ENCODE results near the gene PNMA6F. TPM values are rescaled to one million over a fixed set of nuclear protein-coding genes. Genes with fewer than 3 reads are reported as not detected.

The PNMA6F gene
- total RNA-seq, 1 experiment from 2014 or later, result not detected

DNA sequence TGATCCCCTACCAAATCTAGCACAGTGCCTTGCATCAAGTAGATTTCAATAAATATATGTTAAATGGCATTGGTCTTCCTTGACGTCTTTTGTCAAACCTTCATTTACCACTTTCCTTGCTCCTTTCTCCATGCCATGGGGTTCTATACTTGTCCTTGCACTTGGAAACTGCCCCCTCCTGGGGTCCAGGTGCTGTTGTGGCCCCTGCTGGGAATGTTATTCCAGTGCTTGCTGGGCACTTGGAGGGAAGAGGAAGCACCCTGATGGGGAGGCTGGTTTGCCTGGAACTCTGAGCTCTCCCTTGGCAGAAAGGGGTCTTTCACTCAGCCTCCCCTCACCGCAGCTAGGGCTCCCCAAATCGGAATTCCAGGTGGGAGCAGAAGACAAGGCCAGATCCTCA is 31.3 kb upstream of the PNMA6F start:
- ChIA-PET POLR2A (ENCODE audit: low non-redundant PET) (no interaction called here), CTCF (no interaction called here)
- Histone ChIP-seq H3K9me3 (ENCODE audit: low read depth, low read length, poor library complexity, severe bottlenecking) (no peaks in the 10 kb centered on the region), H3K4me3 (ENCODE audit: low read depth, low read length, poor library complexity, severe bottlenecking) (no peak overlapping the region), H3K4me1 (ENCODE audit: insufficient read depth, low read length, poor library complexity, severe bottlenecking) (no peaks in the 10 kb centered on the region), H3K27me3 (replicated peaks; ENCODE audit: insufficient read depth, low read depth, low read length, poor library complexity) (no peaks in the 10 kb centered on the region), H3K27ac (ENCODE audit: low read depth, low read length, poor library complexity, severe bottlenecking) (no peak overlapping the region), H3K36me3 (ENCODE audit: insufficient read depth, low read length, poor library complexity, severe bottlenecking) (peaks cover 5% of the 10 kb centered on the region)
- TF ChIP-seq EZH2 (IDR thresholded peaks at IDR 0.05; ENCODE audit: borderline replicate concordance, low read depth, low read length, poor library complexity, severe bottlenecking), result no peak
- TF ChIP-seq, protein P1, sequence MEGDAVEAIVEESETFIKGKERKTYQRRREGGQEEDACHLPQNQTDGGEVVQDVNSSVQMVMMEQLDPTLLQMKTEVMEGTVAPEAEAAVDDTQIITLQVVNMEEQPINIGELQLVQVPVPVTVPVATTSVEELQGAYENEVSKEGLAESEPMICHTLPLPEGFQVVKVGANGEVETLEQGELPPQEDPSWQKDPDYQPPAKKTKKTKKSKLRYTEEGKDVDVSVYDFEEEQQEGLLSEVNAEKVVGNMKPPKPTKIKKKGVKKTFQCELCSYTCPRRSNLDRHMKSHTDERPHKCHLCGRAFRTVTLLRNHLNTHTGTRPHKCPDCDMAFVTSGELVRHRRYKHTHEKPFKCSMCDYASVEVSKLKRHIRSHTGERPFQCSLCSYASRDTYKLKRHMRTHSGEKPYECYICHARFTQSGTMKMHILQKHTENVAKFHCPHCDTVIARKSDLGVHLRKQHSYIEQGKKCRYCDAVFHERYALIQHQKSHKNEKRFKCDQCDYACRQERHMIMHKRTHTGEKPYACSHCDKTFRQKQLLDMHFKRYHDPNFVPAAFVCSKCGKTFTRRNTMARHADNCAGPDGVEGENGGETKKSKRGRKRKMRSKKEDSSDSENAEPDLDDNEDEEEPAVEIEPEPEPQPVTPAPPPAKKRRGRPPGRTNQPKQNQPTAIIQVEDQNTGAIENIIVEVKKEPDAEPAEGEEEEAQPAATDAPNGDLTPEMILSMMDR (conservative IDR thresholded peaks at IDR 0.05; ENCODE audit: low read depth, low read length), result no peak
- intact Hi-C loops (cut with micrococcal nuclease; ENCODE audit: unreplicated experiment), result no loop called here
- BruUV-seq (replicated peaks), result no TSS peak
- no peak for DNase-seq (ENCODE audit: low spot score)

DNA sequence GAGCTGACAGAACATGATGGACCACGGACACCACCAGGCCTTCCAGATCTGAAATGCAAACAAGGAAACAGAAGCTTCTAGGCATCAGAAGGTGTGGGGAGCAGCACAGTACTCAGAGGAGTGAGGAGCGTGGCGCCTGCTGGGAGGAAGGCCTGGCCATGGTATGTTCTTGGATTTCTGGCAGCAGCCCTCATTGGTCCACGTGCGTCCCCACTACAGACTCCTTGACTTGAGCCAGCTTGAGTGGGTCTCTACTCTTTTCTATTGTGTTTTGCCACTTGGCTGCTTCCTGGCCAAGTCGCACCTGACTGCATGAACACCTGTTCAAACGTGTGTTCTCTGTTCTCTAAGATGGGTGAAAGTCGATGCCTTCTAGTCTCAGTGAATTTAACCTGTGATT is 30.4 kb upstream of the PNMA6F start:
- no peak for TF ChIP-seq EZH2 (IDR thresholded peaks at IDR 0.05; ENCODE audit: borderline replicate concordance, low read depth, low read length, poor library complexity, severe bottlenecking)
- TF ChIP-seq, protein P1 (conservative IDR thresholded peaks at IDR 0.05; ENCODE audit: low read depth, low read length), result no peak
- CTCF ChIA-PET, result no interaction called here
- BruUV-seq (replicated peaks), result no TSS peak
- DNase-seq (ENCODE audit: low spot score), result no peak
- Histone ChIP-seq H3K4me3 (ENCODE audit: low read depth, low read length, poor library complexity, severe bottlenecking) (no peak overlapping the region), H3K9me3 (ENCODE audit: low read depth, low read length, poor library complexity, severe bottlenecking) (no peaks in the 10 kb centered on the region), H3K4me1 (ENCODE audit: insufficient read depth, low read length, poor library complexity, severe bottlenecking) (no peaks in the 10 kb centered on the region), H3K27me3 (replicated peaks; ENCODE audit: insufficient read depth, low read depth, low read length, poor library complexity) (no peaks in the 10 kb centered on the region), H3K27ac (ENCODE audit: low read depth, low read length, poor library complexity, severe bottlenecking) (no peak overlapping the region), H3K36me3 (ENCODE audit: insufficient read depth, low read length, poor library complexity, severe bottlenecking) (peaks cover 5% of the 10 kb centered on the region)
- POLR2A ChIA-PET (ENCODE audit: low non-redundant PET), result no interaction called here
- intact Hi-C loops (cut with micrococcal nuclease; ENCODE audit: unreplicated experiment), result no loop called here

DNA sequence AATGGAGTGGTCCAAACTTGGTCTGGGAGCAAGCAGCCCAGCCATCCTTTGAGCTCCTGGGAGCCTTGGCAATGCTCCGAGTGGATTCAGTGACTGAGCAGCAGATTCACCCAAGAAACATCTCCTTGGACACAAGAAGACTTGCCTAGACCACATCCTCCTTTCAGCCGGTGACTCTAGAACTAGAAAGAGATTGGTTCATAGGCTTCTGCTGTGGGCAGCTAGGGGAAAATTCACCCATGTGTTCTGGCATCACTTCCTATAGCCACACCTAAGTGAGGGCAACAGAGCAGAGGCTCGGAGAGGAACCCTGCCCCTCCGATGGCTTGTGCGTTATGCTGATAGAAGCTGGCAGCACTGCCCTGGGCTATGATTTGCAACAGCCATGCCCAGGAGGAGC is 28.4 kb upstream of the PNMA6F start:
- Histone ChIP-seq H3K9me3 (ENCODE audit: low read depth, low read length, poor library complexity, severe bottlenecking) (no peaks in the 10 kb centered on the region), H3K27me3 (replicated peaks; ENCODE audit: insufficient read depth, low read depth, low read length, poor library complexity) (no peaks in the 10 kb centered on the region), H3K4me3 (ENCODE audit: low read depth, low read length, poor library complexity, severe bottlenecking) (no peak overlapping the region), H3K27ac (ENCODE audit: low read depth, low read length, poor library complexity, severe bottlenecking) (no peak overlapping the region), H3K4me1 (ENCODE audit: insufficient read depth, low read length, poor library complexity, severe bottlenecking) (no peaks in the 10 kb centered on the region), H3K36me3 (ENCODE audit: insufficient read depth, low read length, poor library complexity, severe bottlenecking) (peaks cover 19% of the 10 kb centered on the region)
- ChIA-PET CTCF (no interaction called here), POLR2A (ENCODE audit: low non-redundant PET) (no interaction called here)
- no peak for DNase-seq (ENCODE audit: low spot score)
- no TSS peak for BruUV-seq (replicated peaks)
- no peak for TF ChIP-seq EZH2 (IDR thresholded peaks at IDR 0.05; ENCODE audit: borderline replicate concordance, low read depth, low read length, poor library complexity, severe bottlenecking)
- TF ChIP-seq, protein P1 (conservative IDR thresholded peaks at IDR 0.05; ENCODE audit: low read depth, low read length), result no peak
- intact Hi-C loops (cut with micrococcal nuclease; ENCODE audit: unreplicated experiment), result no loop called here

All from A673 (cell line).